HepG2 (cell line): Measurements from ENCODE around the gene TMEM151A. TPM values are rescaled to one million over a fixed set of nuclear protein-coding genes. Genes with fewer than 3 reads are reported as not detected.

Experiments
- ATF3 ChIP-seq: sonication (generic); formaldehyde crosslinking; IDR thresholded peaks from 2 replicates; pipeline ENCODE4 v1.4.0; 2020; ENCODE audit warnings: missing genetic modification reagents
- CREBL2 ChIP-seq: sonication (generic); formaldehyde crosslinking; IDR thresholded peaks from 2 replicates; pipeline ENCODE4 v1.8.1; 2023; ENCODE audit warnings: missing genetic modification reagents, mild to moderate bottlenecking, borderline replicate concordance
- GRHL1 ChIP-seq: sonication (generic); formaldehyde crosslinking; conservative IDR thresholded peaks from 2 replicates; pipeline ENCODE4 v1.8.0; 2022; ENCODE audit warnings: missing genetic modification reagents
- MEF2D ChIP-seq: sonication (generic); formaldehyde crosslinking; IDR thresholded peaks from 2 replicates; pipeline ENCODE4 v1.5.1; 2020; ENCODE audit warnings: mild to moderate bottlenecking, missing genetic modification reagents
- TMF1 ChIP-seq: sonication (generic); formaldehyde crosslinking; IDR thresholded peaks from 2 replicates; pipeline ENCODE4 v1.8.1; 2022; ENCODE audit warnings: low read depth, missing genetic modification reagents
- ZBTB44 ChIP-seq: sonication (generic); formaldehyde crosslinking; IDR thresholded peaks from 2 replicates; pipeline ENCODE4 v1.4.0; 2020; ENCODE audit warnings: missing genetic modification reagents
- ZFP41 ChIP-seq: sonication (generic); formaldehyde crosslinking; IDR thresholded peaks from 2 replicates; pipeline ENCODE4 v1.4.0; 2020; ENCODE audit warnings: mild to moderate bottlenecking, missing genetic modification reagents, borderline replicate concordance
- ZMYM2 ChIP-seq: sonication (generic); formaldehyde crosslinking; IDR thresholded peaks from 2 replicates; pipeline ENCODE4 v1.8.0; 2022; ENCODE audit warnings: mild to moderate bottlenecking, missing genetic modification reagents
- ZNF142 ChIP-seq: sonication (generic); formaldehyde crosslinking; IDR thresholded peaks from 2 replicates; pipeline ENCODE4 v1.4.0; 2020; ENCODE audit warnings: missing genetic modification reagents
- ZNF558 ChIP-seq: sonication (generic); formaldehyde crosslinking; IDR thresholded peaks from 2 replicates; pipeline ENCODE4 v1.9.0; 2022; ENCODE audit warnings: mild to moderate bottlenecking, missing genetic modification reagents, borderline replicate concordance
- polyA plus RNA-seq, 8 experiments: library from polyadenylated mRNA; depleted of rRNA in 3 of 8; stranded (reverse) in 7 of 8; unstranded in 1 of 8; fragments of >200 nt; fragmentation: Illumina TruSeq in 4 of 8; extraction: Trizol in 4 of 8; gene quantifications; 2 replicates each; pipeline versions ENCODE4 v1.2.1 to v1.2.3, GENCODE V29; 2011 to 2016; ENCODE audit warnings: low read depth in 4 of 8, missing spikeins in 1 of 8, mixed read lengths in 1 of 8; ENCODE audit not compliant: insufficient read depth in 1 of 8
- total RNA-seq, 5 experiments: library from RNA; depleted of rRNA; stranded (reverse); fragments of >200 nt; fragmentation: Illumina TruSeq; extraction: Trizol; gene quantifications; 2 replicates each; pipeline ENCODE4 v1.2.3, GENCODE V29; 2016; ENCODE audit warnings: low read depth in 1 of 5
- TF ChIP-seq, protein P1 (sequence below): sonication (generic); formaldehyde crosslinking; IDR thresholded peaks from 2 replicates; pipeline ENCODE4 v1.5.1; 2020; ENCODE audit warnings: mild to moderate bottlenecking, missing genetic modification reagents, borderline replicate concordance

TMEM151A gene
- total and polyA plus RNA-seq, 2 of the 13 experiments (the other 11 are each of a cell fraction or from before 2014, with no cell fraction given) = 0.18 to 0.33 TPM

- peak; percentile 77; the same call in 1 of the 2 replicates for TF ChIP-seq ZNF142
- no peak for TF ChIP-seq GRHL1 (CRISPR knock-in tag)
- TF ChIP-seq ZFP41 (CRISPR knock-in tag) = peak; percentile 46; the same call in 1 of the 2 replicates
- TF ChIP-seq, protein P1, sequence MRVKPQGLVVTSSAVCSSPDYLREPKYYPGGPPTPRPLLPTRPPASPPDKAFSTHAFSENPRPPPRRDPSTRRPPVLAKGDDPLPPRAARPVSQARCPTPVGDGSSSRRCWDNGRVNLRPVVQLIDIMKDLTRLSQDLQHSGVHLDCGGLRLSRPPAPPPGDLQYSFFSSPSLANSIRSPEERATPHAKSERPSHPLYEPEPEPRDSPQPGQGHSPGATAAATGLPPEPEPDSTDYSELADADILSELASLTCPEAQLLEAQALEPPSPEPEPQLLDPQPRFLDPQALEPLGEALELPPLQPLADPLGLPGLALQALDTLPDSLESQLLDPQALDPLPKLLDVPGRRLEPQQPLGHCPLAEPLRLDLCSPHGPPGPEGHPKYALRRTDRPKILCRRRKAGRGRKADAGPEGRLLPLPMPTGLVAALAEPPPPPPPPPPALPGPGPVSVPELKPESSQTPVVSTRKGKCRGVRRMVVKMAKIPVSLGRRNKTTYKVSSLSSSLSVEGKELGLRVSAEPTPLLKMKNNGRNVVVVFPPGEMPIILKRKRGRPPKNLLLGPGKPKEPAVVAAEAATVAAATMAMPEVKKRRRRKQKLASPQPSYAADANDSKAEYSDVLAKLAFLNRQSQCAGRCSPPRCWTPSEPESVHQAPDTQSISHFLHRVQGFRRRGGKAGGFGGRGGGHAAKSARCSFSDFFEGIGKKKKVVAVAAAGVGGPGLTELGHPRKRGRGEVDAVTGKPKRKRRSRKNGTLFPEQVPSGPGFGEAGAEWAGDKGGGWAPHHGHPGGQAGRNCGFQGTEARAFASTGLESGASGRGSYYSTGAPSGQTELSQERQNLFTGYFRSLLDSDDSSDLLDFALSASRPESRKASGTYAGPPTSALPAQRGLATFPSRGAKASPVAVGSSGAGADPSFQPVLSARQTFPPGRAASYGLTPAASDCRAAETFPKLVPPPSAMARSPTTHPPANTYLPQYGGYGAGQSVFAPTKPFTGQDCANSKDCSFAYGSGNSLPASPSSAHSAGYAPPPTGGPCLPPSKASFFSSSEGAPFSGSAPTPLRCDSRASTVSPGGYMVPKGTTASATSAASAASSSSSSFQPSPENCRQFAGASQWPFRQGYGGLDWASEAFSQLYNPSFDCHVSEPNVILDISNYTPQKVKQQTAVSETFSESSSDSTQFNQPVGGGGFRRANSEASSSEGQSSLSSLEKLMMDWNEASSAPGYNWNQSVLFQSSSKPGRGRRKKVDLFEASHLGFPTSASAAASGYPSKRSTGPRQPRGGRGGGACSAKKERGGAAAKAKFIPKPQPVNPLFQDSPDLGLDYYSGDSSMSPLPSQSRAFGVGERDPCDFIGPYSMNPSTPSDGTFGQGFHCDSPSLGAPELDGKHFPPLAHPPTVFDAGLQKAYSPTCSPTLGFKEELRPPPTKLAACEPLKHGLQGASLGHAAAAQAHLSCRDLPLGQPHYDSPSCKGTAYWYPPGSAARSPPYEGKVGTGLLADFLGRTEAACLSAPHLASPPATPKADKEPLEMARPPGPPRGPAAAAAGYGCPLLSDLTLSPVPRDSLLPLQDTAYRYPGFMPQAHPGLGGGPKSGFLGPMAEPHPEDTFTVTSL (CRISPR knock-in tag) = peak; percentile 66; the same call in 1 of the 2 replicates
- TF ChIP-seq CREBL2 (CRISPR knock-in tag) = peak; percentile 61; the same call in 1 of the 2 replicates
- no peak for TF ChIP-seq ATF3 (CRISPR knock-in tag)
- TF ChIP-seq TMF1 = peak; percentile 84; the same call in 1 of the 2 replicates
- peak; percentile 26; the same call in 1 of the 2 replicates for TF ChIP-seq ZNF558 (CRISPR knock-in tag)
- peak; percentile 91; the same call in 1 of the 2 replicates for TF ChIP-seq ZBTB44 (CRISPR knock-in tag)
- TF ChIP-seq MEF2D (CRISPR knock-in tag) = peak; percentile 72; the same call in 1 of the 2 replicates
- 0 out of 2 replicates have a peak, but pooled peaks have one; percentile 35 for TF ChIP-seq ZMYM2 (CRISPR knock-in tag)
These were observed 2.0 kb upstream of the TMEM151A start (continued) for GRCh38 chr11:66289548-66290329.
